ELR (cell line): ENCODE results near the gene PFKL.
"Not testable (repeated sequence)": the region's sequence is repeated elsewhere in the genome, so short reads cannot be mapped to it uniquely, and the experiment has no call there.

Experiments
- DNase-seq: peaks from one replicate; pipeline ENCODE4 v3.0.0-alpha.2; 2015; ENCODE audit warnings: low read depth

The PFKL gene

DNA sequence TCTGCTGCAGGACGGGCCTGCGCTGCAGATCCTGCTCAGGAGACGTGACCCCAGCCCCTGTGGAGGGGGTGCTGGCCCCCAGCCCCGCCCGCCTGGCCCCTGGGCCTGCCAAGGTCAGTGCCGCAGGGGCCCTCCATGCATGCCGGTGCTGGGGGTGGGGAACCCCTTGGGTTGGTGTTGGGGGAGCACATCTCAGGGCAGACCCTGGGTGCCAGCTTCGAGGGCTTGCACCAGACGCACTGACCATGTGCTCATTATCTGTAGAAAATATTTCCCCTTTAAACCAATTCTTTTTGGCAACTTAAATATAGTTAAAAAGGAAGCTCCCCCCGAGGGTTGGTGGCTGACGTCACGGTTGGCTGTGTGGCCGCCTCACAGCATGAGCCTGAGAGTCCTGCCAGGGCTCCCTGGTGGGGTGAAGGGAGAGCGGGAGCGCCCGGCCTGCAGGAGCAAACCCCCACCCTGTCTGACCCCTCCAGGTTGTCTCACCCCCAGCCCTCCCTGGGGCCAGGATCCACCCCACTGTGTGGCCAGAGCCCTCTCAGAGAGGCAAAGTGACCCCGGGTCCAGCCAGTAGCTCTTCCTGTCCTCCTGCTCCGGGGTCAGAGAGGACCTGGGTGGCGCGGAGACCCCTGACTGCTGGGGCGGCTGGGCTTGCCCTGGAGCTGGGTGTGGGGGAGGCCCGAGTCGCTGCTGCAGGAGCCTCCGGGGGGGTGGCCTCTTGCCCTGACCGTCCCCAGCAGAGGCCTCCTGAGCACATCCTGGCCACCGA, 5.3 kb upstream of the PFKL start:
- peak; percentile 40 for DNase-seq

DNA sequence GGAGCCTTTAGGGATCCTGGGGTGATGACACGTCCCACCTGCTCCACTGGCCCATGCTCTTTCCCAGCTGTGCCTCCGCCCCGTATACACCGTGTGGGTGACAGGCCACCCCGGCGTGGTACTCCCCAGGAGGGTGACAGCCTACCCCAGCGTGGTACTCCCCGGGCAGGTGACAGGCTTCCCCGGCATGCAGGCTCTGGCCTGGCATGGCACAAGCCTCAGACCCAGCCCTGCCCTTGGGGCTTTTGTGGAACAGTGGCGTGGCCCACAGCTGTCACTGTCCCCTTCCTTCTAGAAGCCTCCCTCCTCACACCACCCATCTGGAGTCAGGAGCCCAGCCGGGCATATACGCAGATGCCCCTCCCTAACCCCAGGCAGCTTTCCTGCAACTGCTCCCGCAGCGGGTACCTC, 4.7 kb upstream of the PFKL start:
- DNase-seq, result no peak

DNA sequence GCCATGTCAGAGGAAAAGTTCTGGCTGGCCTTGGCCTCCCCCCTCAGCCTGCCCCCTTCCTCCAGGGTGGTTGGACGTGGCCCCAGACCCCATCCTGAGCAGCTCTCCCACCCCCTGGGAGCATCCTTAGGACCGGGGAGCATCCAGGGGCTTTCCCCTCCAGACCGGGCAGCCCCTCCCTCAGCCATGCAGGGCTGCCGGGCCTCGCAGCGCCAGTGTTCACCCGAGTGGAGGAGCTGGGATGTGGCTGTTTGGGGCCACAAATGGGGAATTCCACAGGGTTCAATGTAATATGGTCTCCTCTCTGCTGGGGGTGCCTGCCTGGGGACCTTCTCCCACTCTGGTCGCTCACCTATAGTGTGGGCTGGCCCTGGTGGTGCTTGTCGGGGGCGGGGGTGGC, 4.2 kb upstream of the PFKL start:
- no peak for DNase-seq

DNA sequence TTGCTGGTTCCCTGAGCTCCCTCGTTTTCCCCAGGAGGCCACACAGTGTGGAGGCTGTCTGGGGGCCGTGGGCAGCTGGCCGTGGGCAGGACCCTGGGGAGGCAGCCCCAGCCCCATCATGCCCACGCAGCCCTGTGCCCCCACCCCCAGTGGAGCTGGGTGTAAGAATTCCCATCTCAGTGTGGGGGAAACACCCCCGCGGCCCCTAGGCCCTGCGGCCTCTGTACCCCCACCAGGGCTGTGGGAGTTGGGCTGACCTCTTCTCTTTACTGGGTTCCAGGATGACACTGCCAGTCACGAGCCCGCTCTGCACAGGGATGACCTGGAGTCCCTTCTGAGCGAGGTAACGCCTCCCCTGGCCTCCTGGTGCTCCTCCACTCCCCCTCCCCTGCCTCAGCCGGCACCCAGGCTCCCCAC, 3.7 kb upstream of the PFKL start:
- DNase-seq, result no peak

DNA sequence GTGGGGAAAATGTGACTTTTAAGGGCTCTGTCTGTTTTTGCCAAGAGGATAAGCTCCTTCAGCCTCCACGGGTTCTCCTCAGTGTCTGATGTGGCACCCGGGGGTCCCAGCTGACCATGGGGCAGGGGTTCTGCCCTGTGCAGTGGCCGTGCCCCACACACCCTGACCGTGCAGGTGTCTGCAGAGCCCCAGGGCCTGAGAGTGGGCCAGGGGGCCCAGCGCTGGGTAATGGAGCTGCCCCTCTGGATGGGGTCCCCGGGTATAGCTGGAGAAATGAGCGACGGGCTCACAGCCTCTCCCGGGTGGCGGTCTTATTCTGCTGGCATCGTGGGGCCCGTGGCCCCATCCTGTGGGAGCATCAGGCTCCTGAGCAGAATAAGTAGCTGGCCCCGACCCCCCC, 2.9 kb upstream of the PFKL start:
- DNase-seq, result no peak

DNA sequence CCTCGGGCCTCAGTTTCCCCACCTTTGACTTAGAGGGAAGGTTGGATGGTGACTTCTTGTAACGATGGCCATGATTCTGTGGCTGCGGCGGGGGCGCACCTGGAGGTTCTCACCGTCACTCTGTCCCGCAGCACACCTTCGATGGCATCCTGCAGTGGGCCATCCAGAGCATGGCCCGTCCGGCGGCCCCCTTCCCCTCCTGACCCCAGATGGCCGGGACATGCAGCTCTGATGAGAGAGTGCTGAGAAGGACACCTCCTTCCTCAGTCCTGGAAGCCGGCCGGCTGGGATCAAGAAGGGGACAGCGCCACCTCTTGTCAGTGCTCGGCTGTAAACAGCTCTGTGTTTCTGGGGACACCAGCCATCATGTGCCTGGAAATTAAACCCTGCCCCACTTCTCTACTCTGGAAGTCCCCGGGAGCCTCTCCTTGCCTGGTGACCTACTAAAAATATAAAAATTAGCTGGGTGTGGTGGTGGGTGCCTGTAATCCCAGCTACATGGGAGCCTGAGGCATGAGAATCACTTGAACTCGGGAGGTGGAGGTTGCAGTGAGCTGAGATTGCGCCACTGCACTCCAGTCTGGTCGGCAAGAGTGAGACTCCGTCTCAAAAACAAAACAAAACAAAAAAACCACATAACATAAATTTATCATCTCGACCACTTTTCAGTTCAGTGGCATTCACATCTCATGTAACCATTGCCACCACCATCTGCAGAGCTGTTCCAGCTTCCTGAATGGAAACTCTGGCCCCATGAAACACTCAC, 2.1 kb upstream of the PFKL start:
- DNase-seq, result peak; percentile 83

DNA sequence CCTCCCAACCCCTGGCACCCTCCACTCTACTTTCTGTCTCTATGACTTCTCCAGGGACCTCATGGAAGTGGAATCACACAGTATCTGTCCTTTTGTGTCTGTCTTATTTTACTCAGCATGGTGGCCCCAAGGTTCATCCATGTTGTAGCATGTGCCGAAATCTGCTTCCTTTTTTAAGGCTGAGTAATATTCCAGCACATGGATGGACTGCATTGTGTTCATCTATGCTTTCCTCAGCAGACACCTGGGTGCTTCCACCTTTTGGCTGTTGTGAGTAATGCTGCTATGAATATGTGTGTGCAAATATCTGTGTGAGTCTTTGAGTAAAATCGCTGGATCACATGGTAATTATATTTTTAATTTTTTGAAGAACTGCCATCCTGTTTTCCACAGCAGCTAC, 1.6 kb upstream of the PFKL start:
- peak; percentile 38 for DNase-seq

DNA sequence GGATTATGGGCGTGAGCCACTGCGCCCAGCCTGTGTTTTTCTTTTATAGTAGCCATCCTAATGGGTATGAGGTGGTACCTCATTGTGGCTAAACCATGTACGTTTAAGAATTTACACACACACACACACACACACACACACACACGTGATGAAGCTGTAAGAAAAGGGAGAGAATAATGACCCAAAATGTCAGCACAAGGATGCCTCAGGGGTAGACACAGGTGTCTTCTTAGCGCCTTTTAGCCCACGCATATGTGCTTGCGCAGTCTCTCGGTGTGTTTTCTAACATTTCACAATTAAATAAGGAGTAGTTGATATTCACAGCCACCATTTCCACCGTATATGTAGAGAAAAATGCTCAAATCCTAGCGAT, 782 bp upstream of the PFKL start:
- peak; percentile 17 for DNase-seq

DNA sequence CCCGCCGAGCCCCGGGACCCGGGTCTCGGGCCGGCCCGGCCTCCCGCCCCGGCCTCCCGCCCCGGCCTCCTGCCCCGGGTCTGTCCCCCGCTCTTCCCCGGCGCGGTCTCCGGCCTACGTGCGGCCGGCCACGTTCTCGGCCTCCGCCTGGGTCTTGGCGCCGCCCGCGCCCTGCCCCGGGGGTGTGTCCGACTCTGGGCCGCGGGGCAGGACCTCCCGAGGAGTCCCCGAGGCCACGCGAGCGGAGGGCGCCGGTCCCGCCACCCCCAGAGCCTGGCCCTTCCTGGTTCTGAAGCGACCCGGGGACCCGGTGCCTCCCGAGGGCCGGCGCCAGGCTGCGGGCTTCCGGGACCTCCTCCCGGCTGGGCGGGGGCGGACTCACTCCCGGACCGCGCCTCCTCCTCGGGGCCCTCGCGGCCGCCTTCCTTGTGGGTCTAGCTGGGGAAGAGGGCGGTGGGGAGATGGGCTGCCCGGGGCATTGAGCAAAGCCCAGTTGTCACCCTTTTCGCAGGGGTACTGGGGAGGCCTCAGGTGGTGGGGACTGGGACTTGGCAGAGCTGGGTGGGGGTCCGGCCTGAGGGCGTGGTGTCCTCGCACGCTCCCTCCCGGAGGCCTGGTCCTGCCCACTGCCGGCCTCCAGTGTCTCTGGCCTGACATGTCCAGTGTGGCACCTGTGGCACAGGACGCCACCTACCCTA, 558 bp downstream of the PFKL start:
- peak; percentile 63 for DNase-seq

DNA sequence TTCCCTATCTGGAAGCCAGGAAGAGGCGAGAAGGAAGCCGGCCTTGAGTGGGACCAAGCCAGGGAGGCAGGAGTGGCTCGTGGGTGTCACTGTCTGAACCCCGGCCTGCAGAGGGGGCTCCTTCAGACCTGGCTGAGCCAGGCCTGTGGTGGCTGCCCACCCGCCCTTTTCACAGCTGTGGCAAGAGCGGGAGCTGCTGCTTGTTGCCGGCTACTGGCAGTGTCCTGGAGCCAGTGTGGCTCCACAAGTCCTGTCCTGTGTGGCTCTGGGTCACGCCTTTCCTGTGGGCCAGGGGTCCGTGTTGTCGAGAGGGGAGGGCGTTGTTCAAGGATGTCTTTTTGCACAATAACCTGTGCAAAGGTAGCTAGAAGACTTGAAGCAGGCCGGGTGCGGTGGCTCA, 1.3 kb downstream of the PFKL start:
- DNase-seq, result no peak

DNA sequence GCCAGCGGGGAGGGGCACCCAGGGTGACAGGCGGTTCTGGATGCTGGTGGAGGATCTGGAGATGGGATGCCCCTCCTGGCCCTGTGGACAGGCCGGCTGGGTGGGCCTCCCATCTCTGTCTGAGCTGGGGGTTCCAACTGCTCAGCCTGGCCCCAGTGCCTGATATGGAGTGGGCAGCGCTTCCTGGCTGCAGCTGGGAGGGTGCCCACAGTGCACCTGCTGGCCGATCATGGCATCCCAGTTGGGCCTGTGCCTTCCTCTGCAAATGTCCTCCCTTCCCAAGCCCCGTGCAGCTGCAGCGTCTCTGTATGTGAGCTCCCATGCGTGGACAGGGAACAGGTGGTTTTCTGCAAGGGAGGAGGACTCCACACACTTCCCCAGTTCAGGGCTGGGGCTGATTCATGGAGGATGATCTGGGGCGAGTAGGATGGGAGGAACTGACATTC, 2.1 kb downstream of the PFKL start:
- no peak for DNase-seq

DNA sequence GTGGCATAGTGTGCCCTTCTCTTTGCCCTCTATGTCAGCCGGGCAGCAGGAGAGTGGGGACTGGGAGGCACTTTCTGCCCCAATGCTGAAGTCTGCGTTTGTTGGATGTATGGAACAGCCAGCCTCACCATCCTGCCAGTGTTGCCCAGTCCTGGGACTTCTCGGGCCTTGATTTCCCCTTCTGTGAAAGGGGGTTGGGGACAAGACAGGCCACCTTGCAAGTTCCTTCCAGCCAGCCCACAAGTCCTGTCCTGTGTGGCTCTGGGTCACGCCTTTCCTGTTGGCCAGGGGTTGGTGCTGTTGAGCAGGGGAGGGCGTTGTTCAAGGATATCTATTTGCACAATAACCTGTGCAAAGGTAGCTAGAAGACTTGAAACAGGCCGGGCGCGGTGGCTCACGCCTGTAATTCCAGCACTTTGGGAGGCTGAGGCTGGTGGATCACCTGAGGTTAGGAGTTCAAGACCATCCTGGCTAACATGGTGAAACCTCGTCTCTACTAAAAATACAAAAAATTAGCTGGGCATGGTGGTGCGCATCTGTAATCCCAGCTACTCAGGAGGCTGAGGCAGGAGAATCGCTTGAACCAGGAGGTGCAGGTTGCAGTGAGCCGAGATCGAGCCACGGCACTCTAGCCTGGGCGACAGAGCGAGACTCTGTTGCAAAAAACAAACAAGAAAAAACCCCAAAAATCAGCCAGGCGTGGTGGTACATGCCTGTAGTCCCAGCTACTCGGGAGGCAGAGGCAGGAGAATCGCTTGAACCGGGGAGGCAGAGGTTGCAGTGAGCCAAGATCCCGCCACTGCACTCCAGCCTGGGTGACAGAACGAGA, 2.9 kb downstream of the PFKL start:
- not testable (repeated sequence) for DNase-seq

DNA sequence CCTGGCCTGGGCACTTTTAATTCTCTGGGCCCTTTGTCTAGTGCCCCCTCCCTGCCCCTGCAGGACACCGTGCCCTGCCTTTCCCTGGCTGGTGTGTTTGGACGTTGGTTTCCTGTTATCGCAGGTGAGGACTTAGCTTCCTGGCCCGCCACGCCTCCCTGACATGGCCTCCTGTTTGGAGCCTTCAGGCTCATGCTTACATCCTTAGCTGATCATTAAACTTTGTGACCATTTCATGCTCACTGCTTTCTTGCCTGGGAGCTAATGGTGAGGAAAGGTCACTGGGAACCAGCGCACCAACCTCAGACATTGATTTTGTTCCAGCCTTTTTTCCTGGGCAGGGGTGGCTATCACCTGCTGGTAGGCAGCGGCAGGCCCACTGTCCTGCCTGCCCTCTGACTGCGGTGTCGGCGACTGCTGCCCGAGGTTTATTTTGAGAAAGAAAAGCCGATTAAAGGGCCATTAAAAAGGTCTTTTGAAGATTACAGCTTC, 3.7 kb downstream of the PFKL start:
- DNase-seq, result no peak

DNA sequence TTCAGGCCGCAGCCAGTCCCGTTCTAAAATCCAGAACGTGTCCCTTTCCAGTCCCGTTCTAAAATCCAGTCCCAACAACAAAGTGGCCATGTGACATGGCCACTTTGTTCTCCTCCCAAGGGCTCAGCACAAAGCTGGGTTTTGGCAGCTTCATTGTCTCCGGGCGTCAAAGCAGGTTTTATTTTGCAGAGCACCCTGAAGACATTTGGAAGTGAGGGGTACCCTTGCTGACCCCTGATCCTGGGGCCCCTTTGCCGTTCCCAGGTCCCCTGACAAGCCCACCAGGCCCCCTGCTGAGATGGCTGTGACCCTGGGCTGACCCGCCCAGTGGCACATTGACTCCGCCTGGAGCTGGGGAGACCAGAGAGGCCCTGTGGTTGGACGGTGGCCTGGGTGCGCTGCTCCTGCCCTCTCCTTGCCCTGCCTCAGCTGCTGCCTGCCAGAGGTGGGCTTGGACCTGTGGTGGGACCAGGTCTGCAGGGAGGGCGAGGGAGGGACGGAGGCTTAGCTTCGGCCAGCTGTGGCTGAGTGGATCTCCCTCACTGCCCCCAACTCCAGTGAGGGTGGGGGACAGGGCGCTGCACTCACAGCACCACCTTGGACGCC, 4.3 kb downstream of the PFKL start:
- DNase-seq, result no peak

DNA sequence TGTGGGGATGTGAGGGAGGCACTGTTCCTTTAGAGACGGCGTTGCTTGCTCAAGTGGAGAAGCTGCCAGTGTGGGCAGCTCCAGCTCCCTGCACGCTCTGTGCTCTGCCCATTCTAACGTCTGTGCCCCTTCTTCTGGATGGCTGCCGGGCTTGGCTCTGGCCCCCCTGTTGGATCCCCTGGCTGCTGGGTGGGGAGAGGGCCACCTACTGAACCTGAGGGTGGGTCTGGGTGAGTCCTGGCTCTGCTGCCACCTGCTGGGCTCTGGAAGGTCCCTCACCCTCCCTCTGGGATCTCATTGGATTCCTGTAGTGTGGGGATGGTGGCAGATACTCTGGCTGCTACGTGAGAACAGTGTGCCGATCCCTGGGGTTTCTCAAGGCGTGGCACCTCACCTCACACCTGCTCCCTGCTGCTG, 5.0 kb downstream of the PFKL start:
- DNase-seq, result peak; percentile 55

DNA sequence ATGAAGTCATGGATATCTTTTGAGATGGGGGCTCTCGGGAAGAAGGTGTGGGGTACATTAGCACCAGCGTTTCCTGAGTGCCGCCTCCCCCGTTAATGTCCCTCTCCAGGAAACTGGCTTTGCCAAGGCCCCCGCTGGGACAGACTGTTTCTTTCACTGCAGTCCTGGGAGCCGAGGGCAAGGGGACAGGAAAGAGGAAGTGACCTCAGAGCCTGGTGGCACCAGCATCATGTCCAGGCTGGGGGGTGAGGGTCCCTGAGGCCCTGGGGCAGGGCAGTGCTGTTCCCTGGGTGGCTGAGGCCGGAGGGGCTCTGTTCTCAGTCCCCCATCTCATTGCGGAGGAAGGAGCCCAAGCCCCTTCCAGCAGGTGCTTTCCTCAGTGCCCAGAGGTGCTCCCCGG, 5.8 kb downstream of the PFKL start:
- no peak for DNase-seq

DNA sequence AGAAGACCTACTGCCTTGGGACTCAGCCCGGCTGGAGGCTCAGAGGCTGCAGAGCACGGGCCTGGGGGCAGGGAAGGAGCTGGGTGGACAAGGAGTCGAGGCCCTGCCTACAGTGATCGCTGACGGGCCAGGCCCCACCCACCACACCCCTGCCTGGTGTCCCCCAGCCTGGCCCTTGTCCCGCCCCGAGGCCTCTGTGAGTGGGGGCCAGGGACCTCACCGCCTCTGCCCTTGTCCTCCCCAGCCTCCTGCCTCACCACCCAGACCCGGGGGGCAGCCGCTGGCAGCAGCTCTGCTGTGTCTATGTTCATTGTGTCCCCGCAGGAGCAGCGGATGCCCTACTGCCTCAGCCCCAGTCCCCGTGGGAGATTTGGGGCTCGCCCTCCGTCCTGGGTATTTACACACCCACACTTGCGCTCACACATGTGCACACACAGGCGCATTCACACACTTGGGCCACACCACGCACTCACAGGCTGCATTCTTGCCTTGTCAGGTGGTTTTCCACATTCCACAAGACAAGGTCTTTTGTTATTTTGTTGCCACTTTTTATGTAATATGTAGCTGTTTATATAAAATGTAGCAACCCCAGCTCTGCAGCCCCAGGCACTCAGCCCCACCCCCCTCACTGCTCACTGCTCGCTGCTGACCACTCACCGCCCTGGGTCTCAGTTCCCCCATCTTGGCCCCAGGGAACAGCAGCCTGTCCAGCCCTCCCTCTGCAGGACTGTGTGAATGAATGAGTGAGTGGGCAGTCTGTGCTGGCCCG, 7.3 kb downstream of the PFKL start:
- DNase-seq, result no peak

DNA sequence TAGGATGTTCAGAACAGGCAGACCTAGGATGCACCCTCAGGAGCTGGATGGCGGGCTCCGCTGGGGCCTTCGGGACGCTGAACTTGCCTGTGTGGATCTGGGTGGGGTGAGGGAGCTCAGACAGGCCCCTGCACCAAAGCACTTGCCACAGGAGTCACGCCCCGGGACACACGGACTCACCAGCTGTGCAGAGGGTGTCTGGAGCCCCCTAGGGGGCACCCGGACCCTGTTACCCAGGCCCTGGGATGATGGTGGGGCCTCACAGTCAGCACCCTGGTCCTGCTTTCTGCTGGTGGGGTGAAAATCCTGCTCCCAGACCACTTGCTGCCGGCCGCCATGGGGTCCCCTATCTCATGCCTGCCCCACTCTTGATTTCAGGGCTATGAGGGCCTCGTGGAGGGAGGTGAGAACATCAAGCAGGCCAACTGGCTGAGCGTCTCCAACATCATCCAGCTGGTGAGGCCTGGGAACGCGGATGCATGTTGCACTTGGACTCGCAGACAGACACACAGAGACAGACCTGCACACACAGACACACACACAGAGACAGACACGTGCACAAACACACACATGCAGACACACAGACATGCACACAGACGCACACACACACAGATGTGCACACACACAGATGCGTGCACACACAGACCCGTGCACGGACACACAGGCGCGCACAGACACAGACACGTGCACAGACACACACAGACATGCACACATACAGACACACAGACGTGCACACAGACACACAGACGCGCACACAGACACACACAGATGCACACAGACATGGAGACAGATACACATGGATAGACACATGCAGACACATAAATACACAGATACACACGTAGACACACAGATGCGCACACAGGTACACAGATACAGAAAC, 11.0 kb downstream of the PFKL start:
- no peak for DNase-seq

DNA sequence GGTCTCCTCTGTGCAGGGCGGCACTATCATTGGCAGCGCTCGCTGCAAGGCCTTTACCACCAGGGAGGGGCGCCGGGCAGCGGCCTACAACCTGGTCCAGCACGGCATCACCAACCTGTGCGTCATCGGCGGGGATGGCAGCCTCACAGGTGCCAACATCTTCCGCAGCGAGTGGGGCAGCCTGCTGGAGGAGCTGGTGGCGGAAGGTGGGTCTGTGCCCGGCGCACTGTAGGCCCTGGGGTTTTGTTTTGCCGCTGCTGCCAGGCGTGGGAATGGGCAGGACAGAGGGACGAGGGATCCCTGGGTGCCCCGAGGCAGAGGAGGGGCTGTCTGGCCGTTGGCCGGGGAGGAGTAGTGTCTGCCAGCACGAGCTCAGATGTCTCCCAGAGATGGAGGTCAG, 12.2 kb downstream of the PFKL start:
- no peak for DNase-seq

DNA sequence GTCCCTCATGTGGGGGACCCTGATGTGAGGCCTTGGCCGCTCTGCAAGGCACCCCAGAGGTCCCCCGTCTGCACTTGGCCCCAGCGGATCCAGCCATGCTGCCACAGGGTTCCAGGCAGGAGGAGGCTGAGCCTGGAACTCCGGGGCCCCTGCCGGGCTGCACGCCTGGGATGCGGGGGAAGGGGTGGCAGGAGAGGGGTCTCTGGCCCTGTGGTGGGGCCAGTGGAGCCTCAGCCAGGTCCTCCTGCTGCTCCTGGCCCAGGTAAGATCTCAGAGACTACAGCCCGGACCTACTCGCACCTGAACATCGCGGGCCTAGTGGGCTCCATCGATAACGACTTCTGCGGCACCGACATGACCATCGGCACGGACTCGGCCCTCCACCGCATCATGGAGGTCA, 12.9 kb downstream of the PFKL start:
- no peak for DNase-seq
